ENCODE measurements around the gene WBP2. TPM values are rescaled to one million over a fixed set of nuclear protein-coding genes. Genes with fewer than 3 reads are reported as not detected.

The WBP2 gene
- total and polyA plus RNA-seq, 2 of the 13 experiments (the other 11 are each of a cell fraction or from before 2014, with no cell fraction given), result 29.2 to 29.5 TPM

- no peak for TF ChIP-seq BCLAF1 (IDR thresholded peaks at IDR 0.05)
- no peak for TF ChIP-seq HNRNPK (IDR thresholded peaks at IDR 0.05; ENCODE audit: low read depth, low read length, poor library complexity, severe bottlenecking)
- TF ChIP-seq ZNF34 (CRISPR knock-in tag; IDR thresholded peaks at IDR 0.05; ENCODE audit: borderline replicate concordance), result no peak
- TF ChIP-seq MEF2D (CRISPR knock-in tag; IDR thresholded peaks at IDR 0.05), result peak; percentile 100
- TF ChIP-seq HOXD1 (CRISPR knock-in tag; IDR thresholded peaks at IDR 0.05), result peak; percentile 90
- no peak for TF ChIP-seq CENPBD1 (CRISPR knock-in tag; IDR thresholded peaks at IDR 0.05; ENCODE audit: borderline replicate concordance, low read depth)
- TF ChIP-seq FOSL2 (CRISPR knock-in tag; IDR thresholded peaks at IDR 0.05), result peak; percentile 79
- no peak for TF ChIP-seq KIAA2018 (CRISPR knock-in tag; IDR thresholded peaks at IDR 0.05; ENCODE audit: borderline replicate concordance)
- no peak for TF ChIP-seq RARG (CRISPR knock-in tag; IDR thresholded peaks at IDR 0.05; ENCODE audit: low read depth)
- TF ChIP-seq ZSCAN29 (CRISPR knock-in tag; conservative IDR thresholded peaks at IDR 0.05), result peak; percentile 94; the same call in 1 of the 2 replicates
- TF ChIP-seq GABPA (IDR thresholded peaks at IDR 0.05; ENCODE audit: low read depth, low read length), result no peak
- TF ChIP-seq GABPA (CRISPR knock-in tag; IDR thresholded peaks at IDR 0.05; ENCODE audit: low read depth), result peak; percentile 54; the same call in 1 of the 2 replicates
- peak; percentile 80; the same call in 1 of the 2 replicates for TF ChIP-seq DPF2 (CRISPR knock-in tag; IDR thresholded peaks at IDR 0.05; ENCODE audit: borderline replicate concordance, low read depth)
- peak; percentile 39; the same call in 1 of the 2 replicates for TF ChIP-seq SP4 (CRISPR knock-in tag; IDR thresholded peaks at IDR 0.05)
- TF ChIP-seq POLR2A (IDR thresholded peaks at IDR 0.05; ENCODE audit: insufficient read depth in 1 of 2, low read depth in 2 of 2, low read length in 2 of 2), result peak in 1 of 2 experiments; percentile 84; a peak in 2 of 4 replicates
- TF ChIP-seq ATF7 (IDR thresholded peaks at IDR 0.05), result no peak
- peak; percentile 66 for TF ChIP-seq ATF7 (CRISPR knock-in tag; IDR thresholded peaks at IDR 0.05)
- TF ChIP-seq KDM2A (CRISPR knock-in tag; IDR thresholded peaks at IDR 0.05; ENCODE audit: borderline replicate concordance, low read depth), result peak; percentile 91
These were observed 17.6 kb upstream of the WBP2 start (continued) for GRCh38 chr17:75872434-75873351.

All from HepG2 (cell line).